Mesenchymal stem cell (in vitro differentiated cells and primary cell): ENCODE data around the gene ARRB1.

ENCODE experiments used
- DNase-seq: peaks from one replicate; pipeline ENCODE4 v3.0.0-alpha.2; 2013
- H2AFZ ChIP-seq: one replicate; pipeline ENCODE4 v1.6.1; 2013; ENCODE audit warnings: low read depth, mild to moderate bottlenecking, control low read depth, inconsistent platforms, low read length, moderate library complexity
- H2AK5ac ChIP-seq: 2 replicates; pipeline ENCODE4 v1.6.1; 2013; ENCODE audit warnings: low read length, moderate library complexity, mild to moderate bottlenecking, inconsistent platforms; ENCODE audit not compliant: severe bottlenecking
- H2BK120ac ChIP-seq: one replicate; pipeline ENCODE4 v1.6.1; 2013; ENCODE audit warnings: low read depth, mild to moderate bottlenecking, inconsistent platforms, low read length, moderate library complexity
- H2BK12ac ChIP-seq, 2 experiments: one replicate each; pipeline ENCODE4 v1.6.1; 2013; ENCODE audit warnings: inconsistent platforms in 2 of 2, low read length in 2 of 2, mild to moderate bottlenecking in 2 of 2, moderate library complexity in 2 of 2, control low read depth in 1 of 2
- H2BK15ac ChIP-seq: one replicate; pipeline ENCODE4 v1.6.1; 2013; ENCODE audit warnings: mild to moderate bottlenecking, low read depth, inconsistent platforms; ENCODE audit not compliant: poor library complexity, severe bottlenecking
- H2BK5ac ChIP-seq: 2 replicates; pipeline ENCODE4 v1.6.1; 2013; ENCODE audit warnings: low read depth, mild to moderate bottlenecking, low read length, control low read depth, inconsistent platforms; ENCODE audit not compliant: poor library complexity, severe bottlenecking
- H3K14ac ChIP-seq, 2 experiments: one replicate each; pipeline ENCODE4 v1.6.1; 2013; ENCODE audit warnings: inconsistent platforms in 2 of 2, low read length in 2 of 2, control low read depth in 1 of 2, mild to moderate bottlenecking in 1 of 2, moderate library complexity in 1 of 2
- H3K18ac ChIP-seq, 2 experiments: one replicate each; pipeline ENCODE4 v1.6.1; 2013; ENCODE audit warnings: inconsistent platforms in 2 of 2, low read length in 2 of 2, control low read depth in 1 of 2, low read depth in 1 of 2, mild to moderate bottlenecking in 1 of 2
- H3K23ac ChIP-seq, 2 experiments: one replicate each; pipeline ENCODE4 v1.6.1; 2013; ENCODE audit warnings: inconsistent platforms in 2 of 2, low read length in 2 of 2, mild to moderate bottlenecking in 2 of 2, moderate library complexity in 2 of 2, control low read depth in 1 of 2
- H3K27ac ChIP-seq: 2 replicates; pipeline ENCODE4 v1.5.1; 2013; ENCODE audit warnings: mild to moderate bottlenecking, moderate library complexity, low read length, control low read depth, inconsistent platforms; ENCODE audit not compliant: poor library complexity, severe bottlenecking
- H3K27me3 ChIP-seq, 2 experiments: 2 replicates each; pipeline versions ENCODE4 v1.6.1 to v1.7.0; 2013; ENCODE audit warnings: low read length in 2 of 2, mild to moderate bottlenecking in 2 of 2, moderate library complexity in 2 of 2, control low read depth in 1 of 2, inconsistent platforms in 1 of 2; ENCODE audit not compliant: control insufficient read depth in 1 of 2, insufficient read depth in 1 of 2
- H3K36me3 ChIP-seq, 2 experiments: 2 replicates each; pipeline versions ENCODE4 v1.6.1 to v1.7.0; 2013; ENCODE audit warnings: low read length in 2 of 2, control low read depth in 1 of 2, inconsistent platforms in 1 of 2, low read depth in 1 of 2, mild to moderate bottlenecking in 1 of 2; ENCODE audit not compliant: insufficient read depth in 2 of 2, control insufficient read depth in 1 of 2
- H3K4ac ChIP-seq, 2 experiments: one replicate each; pipeline ENCODE4 v1.6.1; 2013; ENCODE audit warnings: inconsistent platforms in 2 of 2, low read length in 2 of 2, mild to moderate bottlenecking in 2 of 2, moderate library complexity in 2 of 2, control low read depth in 1 of 2, low read depth in 1 of 2
- H3K4me1 ChIP-seq: 2 replicates; pipeline ENCODE4 v1.6.1; 2013; ENCODE audit warnings: low read depth, low read length, control low read depth; ENCODE audit not compliant: control insufficient read depth, insufficient read depth
- H3K4me2 ChIP-seq: 2 replicates; pipeline ENCODE4 v1.6.1; 2013; ENCODE audit warnings: low read length, mild to moderate bottlenecking, inconsistent platforms; ENCODE audit not compliant: poor library complexity, severe bottlenecking
- H3K4me3 ChIP-seq, 2 experiments: 2 replicates each; pipeline versions ENCODE4 v1.5.1 to v1.7.0; 2013; ENCODE audit warnings: low read length in 2 of 2, mild to moderate bottlenecking in 2 of 2, control low read depth in 1 of 2, low read depth in 1 of 2; ENCODE audit not compliant: insufficient read depth in 1 of 2
- H3K79me1 ChIP-seq: replicated peaks from 2 replicates; pipeline ENCODE4 v1.6.1; 2013; ENCODE audit warnings: mild to moderate bottlenecking, control low read depth, low read length, inconsistent platforms; ENCODE audit not compliant: poor library complexity, severe bottlenecking
- H3K9ac ChIP-seq: 2 replicates; pipeline ENCODE4 v1.7.0; 2013; ENCODE audit warnings: mild to moderate bottlenecking, low read length, moderate library complexity
- H3K9me3 ChIP-seq: 2 replicates; pipeline ENCODE4 v1.7.0; 2013; ENCODE audit warnings: mild to moderate bottlenecking, low read length; ENCODE audit not compliant: control insufficient read depth
- H4K8ac ChIP-seq: one replicate; pipeline ENCODE4 v1.6.1; 2013; ENCODE audit warnings: inconsistent platforms, mild to moderate bottlenecking, low read length, moderate library complexity
- H4K91ac ChIP-seq: one replicate; pipeline ENCODE4 v1.6.1; 2013; ENCODE audit warnings: mild to moderate bottlenecking, low read length, inconsistent platforms
- whole genome bisulfite sequencing: methylation state at CpG from one replicate; pipeline ENCODE4 v1.1.7; 2013; ENCODE audit warnings: mixed read lengths; 5-methylcytosine and 5-hydroxymethylcytosine counted together

Gene ARRB1

DNA sequence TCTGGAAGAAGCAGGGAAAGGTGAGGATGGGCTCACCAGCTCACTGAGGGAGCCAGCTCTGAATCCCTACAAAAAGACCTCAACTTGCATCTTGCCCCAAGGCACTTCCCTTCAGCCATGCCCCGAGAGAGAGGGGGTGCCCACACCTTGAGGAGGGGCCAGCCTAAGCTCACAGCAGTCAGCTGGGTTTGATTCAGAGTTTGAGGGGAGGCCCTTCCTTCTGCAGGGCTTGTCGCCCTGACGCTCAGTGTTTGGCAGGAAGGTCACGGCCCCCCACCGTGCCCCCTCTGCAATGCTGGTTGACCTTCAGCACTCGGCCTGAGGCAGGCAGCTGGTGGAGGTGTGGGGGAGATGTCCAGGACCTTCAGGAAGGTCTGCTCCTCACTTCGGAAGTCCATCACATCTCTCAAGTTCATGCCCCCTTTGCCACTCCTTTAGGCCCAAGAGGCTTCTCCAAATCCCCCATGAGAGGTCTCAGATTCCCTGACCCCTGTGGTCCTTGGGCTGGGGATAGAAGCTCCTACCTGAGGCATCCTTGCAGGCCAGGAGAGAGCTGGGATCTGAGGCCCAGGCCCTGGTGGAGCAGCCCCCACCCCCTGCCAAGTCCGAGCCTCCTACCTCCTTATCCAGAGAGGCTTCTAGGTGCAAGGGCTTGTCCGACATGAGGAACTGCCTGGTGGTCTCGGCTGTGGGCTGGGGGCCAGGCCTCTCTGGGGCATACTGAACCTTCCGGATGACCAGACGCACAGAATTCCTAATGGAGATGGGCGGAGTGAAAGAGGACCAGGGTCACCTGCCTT is 73.3 kb downstream of the ARRB1 start:
- H3K27ac ChIP-seq, result no peak overlapping the region
- H3K4ac ChIP-seq, result no peak overlapping the region
- no peaks in the 10 kb centered on the region for H3K27me3 ChIP-seq
- no peak overlapping the region for H3K4me2 ChIP-seq
- no peak overlapping the region for H3K9ac ChIP-seq
- no peak overlapping the region for H3K18ac ChIP-seq
- H3K23ac ChIP-seq, result no peak overlapping the region
- no peak overlapping the region for H2BK15ac ChIP-seq
- no peak overlapping the region for H2AFZ ChIP-seq
- H4K91ac ChIP-seq, result no peak overlapping the region
- WGBS, result 85% methylated on average over 12 of the region's 13 CpGs
- DNase-seq, result no peak
- H2BK120ac ChIP-seq, result no peak overlapping the region
- H3K79me1 ChIP-seq, result no peaks in the 10 kb centered on the region
- no peak overlapping the region for H4K8ac ChIP-seq
- no peaks in the 10 kb centered on the region for H3K4me1 ChIP-seq
- no peak overlapping the region for H2BK12ac ChIP-seq
- no peaks in the 10 kb centered on the region for H3K9me3 ChIP-seq
- no peak overlapping the region for H3K14ac ChIP-seq
- H2AK5ac ChIP-seq, result no peak overlapping the region
- H3K4me3 ChIP-seq, result no peak overlapping the region
- H3K36me3 ChIP-seq, result peaks cover 64 to 81% of the 10 kb centered on the region in 2 experiments
- H2BK5ac ChIP-seq, result no peak overlapping the region

DNA sequence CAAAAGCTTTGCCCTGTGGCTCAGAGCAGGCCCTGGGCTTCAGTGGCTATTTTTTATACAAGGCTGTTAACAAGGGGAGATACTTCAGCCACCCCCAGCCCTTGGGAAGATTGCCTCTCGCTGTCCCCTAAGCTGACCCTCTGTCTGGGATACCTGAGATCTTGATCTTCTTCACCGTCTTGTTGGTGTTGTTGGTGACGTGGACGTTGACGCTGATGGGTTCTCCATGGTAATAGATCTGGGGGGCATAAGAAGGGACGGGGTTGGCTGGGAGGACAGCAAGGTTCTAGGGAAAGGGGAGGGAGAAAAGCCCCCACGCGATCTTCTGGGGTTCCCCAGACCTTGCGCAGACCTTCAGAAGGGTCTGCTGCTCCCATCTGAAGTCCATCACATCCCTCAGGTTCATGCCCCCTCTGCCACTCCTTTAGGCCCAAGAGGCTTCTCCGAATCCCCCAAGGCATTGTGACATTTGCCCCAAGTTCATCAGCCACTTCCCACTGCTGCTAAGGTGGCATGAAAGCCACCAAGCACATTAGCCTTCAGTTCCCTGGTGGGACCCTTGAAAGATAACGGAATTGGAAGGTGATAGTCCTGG is 74.2 kb downstream of the ARRB1 start:
- DNase-seq, result no peak
- Histone ChIP-seq H3K36me3 (peaks cover 64 to 81% of the 10 kb centered on the region in 2 experiments), H2BK12ac (no peak overlapping the region), H3K27ac (no peak overlapping the region), H4K91ac (no peak overlapping the region), H3K14ac (no peak overlapping the region), H2AK5ac (no peak overlapping the region), H3K4me1 (no peaks in the 10 kb centered on the region), H3K18ac (no peak overlapping the region), H2AFZ (no peak overlapping the region), H3K4me2 (no peak overlapping the region), H2BK5ac (no peak overlapping the region), H3K23ac (no peak overlapping the region), H4K8ac (no peak overlapping the region), H3K79me1 (no peaks in the 10 kb centered on the region), H2BK120ac (no peak overlapping the region), H3K4ac (no peak overlapping the region), H3K27me3 (no peaks in the 10 kb centered on the region), H3K4me3 (no peak overlapping the region), H3K9ac (no peak overlapping the region), H3K9me3 (no peaks in the 10 kb centered on the region), H2BK15ac (no peak overlapping the region)
- WGBS, result 93% methylated on average over 11 of the region's 11 CpGs

DNA sequence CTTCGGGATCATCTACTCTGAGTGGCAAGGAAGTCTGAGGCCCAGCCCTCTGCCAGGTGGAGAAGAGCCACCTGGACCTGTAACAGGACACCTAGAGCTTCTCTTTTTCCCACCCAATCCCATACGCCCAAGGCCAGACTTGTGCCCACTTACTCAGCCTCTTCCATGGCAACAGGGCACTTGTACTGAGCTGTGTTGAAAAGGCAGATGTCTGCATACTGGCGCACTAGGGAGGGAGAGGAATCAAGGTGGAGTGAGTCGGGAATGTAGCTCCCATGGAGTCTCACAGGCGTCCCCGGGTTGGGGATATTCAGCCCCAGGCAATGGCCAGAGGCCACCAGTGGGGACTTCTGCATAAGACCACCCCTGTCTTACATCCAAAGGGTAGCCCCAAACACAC is 74.8 kb downstream of the ARRB1 start:
- Histone ChIP-seq H2BK12ac (no peak overlapping the region), H4K8ac (no peak overlapping the region), H2BK5ac (no peak overlapping the region), H2BK15ac (no peak overlapping the region), H3K23ac (no peak overlapping the region), H3K14ac (no peak overlapping the region), H2AK5ac (no peak overlapping the region), H3K4me1 (no peaks in the 10 kb centered on the region), H3K27ac (no peak overlapping the region), H3K9me3 (no peaks in the 10 kb centered on the region), H3K36me3 (peaks cover 63 to 81% of the 10 kb centered on the region in 2 experiments), H3K4ac (no peak overlapping the region), H4K91ac (no peak overlapping the region), H2AFZ (no peak overlapping the region), H3K9ac (no peak overlapping the region), H3K18ac (no peak overlapping the region), H3K4me2 (no peak overlapping the region), H2BK120ac (no peak overlapping the region), H3K27me3 (no peaks in the 10 kb centered on the region), H3K79me1 (no peaks in the 10 kb centered on the region), H3K4me3 (no peak overlapping the region)
- DNase-seq, result no peak
- WGBS, result 98% methylated on average over 5 of the region's 6 CpGs

DNA sequence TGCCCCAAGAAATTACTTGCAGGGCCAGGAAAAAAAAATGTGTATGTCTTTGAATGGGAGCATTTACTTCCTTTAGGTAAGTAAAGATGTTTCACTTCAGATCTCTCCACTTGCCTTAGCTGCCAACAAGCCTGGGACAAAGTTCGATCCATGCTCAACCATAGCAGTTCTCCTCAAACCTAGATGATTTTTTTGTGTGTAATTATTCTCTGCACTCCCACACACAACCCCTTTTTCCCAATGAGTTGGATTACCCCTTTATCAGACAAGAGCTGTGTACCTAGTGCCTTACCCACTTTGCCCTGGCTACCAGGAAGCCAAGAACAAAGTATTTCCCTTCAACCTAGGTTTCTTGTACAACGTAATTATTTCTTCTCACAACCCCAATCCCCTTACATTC is 75.3 kb downstream of the ARRB1 start:
- no peaks in the 10 kb centered on the region for H3K9me3 ChIP-seq
- no peak overlapping the region for H3K4me3 ChIP-seq
- no peak overlapping the region for H3K23ac ChIP-seq
- no peak overlapping the region for H3K18ac ChIP-seq
- H3K14ac ChIP-seq, result no peak overlapping the region
- no peak overlapping the region for H2BK15ac ChIP-seq
- H2BK120ac ChIP-seq, result no peak overlapping the region
- no peak overlapping the region for H4K8ac ChIP-seq
- no peak overlapping the region for H2BK5ac ChIP-seq
- H4K91ac ChIP-seq, result no peak overlapping the region
- no peak overlapping the region for H3K4ac ChIP-seq
- no peak overlapping the region for H3K27ac ChIP-seq
- H2BK12ac ChIP-seq, result no peak overlapping the region
- no peak overlapping the region for H2AFZ ChIP-seq
- no peak overlapping the region for H3K4me2 ChIP-seq
- no peaks in the 10 kb centered on the region for H3K4me1 ChIP-seq
- peaks cover 61 to 81% of the 10 kb centered on the region in 2 experiments for H3K36me3 ChIP-seq
- H3K27me3 ChIP-seq, result no peaks in the 10 kb centered on the region
- no peak for DNase-seq
- H3K9ac ChIP-seq, result no peak overlapping the region
- no peak overlapping the region for H2AK5ac ChIP-seq
- no peaks in the 10 kb centered on the region for H3K79me1 ChIP-seq
- 92% methylated on average over 2 of the region's 2 CpGs for WGBS
